ENCODE results near the gene DHRS1.
"Not testable (repeated sequence)": the region's sequence is repeated elsewhere in the genome, so short reads cannot be mapped to it uniquely, and the experiment has no call there.

DHRS1 gene

DNA sequence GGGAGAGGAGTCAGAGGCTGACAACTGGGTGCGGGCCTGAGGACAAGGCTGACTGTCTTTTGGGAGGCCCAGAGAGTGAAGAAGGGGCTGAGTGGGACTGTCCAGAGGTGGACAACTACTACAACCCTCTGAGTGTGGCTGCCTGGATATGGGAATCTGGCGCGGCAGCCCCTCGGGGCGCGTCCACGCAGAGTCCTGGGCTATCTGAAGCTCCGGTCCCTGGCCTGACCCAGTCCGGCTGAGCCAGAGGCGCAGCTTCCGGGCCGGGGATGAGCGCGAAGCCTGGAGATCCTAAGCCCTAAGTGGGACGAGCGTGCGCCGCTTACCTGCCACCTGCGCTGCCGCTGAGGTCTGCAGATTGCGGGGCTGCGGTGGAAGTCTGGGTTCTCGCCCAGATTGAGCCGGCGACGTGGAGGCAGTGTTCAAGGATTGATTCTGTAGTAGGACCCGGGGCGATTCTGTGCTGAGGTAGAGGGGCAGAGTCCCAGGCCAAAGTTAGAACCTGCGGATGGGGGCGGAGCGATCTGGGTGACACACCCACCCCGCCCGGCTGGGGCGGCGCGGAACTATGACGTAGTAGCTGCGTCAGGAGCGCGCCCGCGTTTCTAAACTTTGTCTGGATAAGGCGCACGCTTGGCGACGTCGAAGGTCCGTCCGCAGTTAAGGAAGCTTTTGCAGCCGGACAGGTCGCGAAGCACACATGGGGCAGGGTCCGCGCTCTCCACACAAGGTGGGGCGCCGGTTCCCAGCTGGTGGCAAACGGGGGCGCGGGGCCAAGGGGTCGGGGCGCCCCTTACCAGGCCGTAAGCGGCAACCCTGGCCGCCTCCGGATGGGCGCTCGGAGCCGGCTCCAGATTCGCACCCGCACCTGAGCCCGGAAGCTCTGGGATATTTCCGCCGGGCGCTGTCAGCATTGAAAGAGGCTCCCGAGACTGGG is at the start of gene DHRS1, which contains the start of gene NOP9:
Gene DHRS1, minus strand, starts transcription at position 526 of the 937 bp plus-strand sequence. CDS start 674 bp downstream, outside the sequence.
Gene NOP9, plus strand, starts transcription at position 596 of the 937 bp plus-strand sequence. Its CDS starts 105 bp downstream, at position 701.
- DNase-seq, result peak; percentile 71

GRCh38 chr14:24348186-24348585 is 48.6 kb upstream of the DHRS1 start:
- no peak for DNase-seq

GRCh38 chr14:24347134-24347533 is 47.6 kb upstream of the DHRS1 start:
- DNase-seq, result no peak

DNA sequence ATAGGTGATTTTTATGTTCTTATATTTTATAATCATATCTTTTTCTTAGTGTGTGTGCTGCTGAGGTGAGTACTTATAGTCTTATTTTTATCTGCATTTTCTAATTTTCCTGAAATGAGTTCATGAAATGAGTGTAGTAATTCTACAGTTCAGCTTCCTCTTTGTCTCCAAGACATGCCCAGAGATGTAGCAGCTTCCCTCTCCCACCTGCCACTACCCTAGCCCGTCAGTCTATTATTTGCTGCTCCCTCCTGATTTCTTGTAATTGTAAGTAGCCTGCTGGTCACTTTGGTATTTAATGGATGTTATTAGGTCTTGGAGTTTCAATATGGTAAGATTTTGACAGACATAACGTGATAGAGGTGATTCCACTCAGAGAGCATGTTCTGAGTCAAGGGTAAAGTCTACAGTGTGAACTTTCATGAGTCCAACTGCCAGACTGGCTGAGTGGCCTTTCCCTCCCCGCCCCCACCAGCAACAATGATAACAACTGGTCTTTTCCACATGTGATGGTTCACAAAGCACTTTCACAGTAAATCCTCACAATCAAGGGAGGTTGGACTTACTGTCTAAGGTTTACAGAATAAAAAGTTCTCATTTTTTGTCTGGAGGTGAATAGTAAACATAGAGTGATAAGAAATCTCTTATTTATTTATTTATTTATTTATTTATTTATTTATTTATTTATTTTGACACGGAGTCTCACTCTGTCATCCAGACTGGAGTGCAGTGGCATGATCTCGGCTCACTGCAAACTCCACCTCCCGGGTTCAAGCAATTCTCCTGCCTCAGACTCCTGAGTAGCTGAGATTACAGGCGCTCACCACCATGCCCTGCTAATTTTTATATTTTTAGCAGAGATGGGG is 44.4 kb upstream of the DHRS1 start:
- no peak for DNase-seq

DNA sequence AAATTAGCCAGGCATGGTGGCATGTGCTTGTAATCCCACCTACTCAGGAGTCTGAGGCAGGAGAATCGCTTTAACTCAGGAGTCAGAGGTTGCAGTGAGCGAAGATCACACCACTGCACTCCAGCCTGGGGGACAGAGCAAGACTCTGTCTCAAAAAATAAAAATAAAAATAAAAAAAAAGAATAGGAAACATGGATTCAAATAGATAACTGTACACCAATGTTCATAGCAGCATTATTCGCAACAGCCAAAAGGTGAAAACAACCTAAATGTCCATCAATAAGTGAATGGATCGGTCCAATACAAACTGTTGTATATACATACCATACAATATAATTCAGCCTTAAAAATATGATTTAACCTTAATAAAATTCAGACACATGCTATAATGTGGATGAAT is 43.3 kb upstream of the DHRS1 start:
- DNase-seq, result no peak

DNA sequence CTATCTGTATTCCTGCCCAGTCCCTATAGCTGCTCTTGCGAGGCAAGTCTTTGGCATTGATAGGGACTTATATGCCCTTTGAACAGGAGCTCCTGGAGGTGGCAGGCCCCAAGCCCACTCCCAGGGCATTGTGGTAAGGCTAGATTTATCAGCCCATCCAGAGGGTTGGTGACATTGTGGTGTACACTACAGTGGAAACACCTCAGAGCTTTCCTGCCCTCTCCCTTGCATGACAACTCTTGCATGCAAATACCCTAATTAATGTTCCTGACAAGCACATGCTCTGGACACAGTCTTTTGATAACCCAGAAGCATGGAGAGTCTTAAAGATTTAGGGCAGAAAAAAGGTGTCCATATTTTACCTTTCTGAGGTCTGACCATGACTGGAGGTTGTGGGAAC is 41.0 kb upstream of the DHRS1 start:
- DNase-seq, result no peak

- no peak for DNase-seq
These were observed 39.9 kb upstream of the DHRS1 start, which contains the start of gene RIPK3 for GRCh38 chr14:24339284-24340151. Gene RIPK3, minus strand, starts transcription at chr14:24339991. Its CDS starts 165 bp downstream, at chr14:24339826.

GRCh38 chr14:24338843-24339242 is 39.3 kb upstream of the DHRS1 start:
- DNase-seq, result no peak

DNA sequence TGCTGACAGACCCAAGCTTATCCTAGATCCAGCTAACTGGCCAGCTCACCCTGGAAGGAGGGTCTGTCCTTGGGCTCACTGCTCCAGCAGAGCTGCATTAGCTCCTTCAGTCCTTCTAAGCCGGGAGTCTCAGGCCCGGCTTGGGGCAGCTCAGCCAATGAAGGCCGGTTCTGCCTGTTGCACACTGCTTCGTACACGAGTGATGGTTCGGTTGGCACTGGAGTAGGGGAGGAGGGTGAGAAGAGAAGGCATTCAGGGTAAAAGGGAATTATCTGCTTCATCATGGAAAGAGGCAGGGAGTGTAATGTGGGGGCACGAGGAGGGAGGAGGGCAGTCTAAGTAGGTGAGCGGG is 38.2 kb upstream of the DHRS1 start:
- DNase-seq, result no peak

GRCh38 chr14:24337144-24337823 is 37.7 kb upstream of the DHRS1 start:
- DNase-seq, result no peak

GRCh38 chr14:24335461-24336171 is 36.0 kb upstream of the DHRS1 start:
- no peak for DNase-seq

DNA sequence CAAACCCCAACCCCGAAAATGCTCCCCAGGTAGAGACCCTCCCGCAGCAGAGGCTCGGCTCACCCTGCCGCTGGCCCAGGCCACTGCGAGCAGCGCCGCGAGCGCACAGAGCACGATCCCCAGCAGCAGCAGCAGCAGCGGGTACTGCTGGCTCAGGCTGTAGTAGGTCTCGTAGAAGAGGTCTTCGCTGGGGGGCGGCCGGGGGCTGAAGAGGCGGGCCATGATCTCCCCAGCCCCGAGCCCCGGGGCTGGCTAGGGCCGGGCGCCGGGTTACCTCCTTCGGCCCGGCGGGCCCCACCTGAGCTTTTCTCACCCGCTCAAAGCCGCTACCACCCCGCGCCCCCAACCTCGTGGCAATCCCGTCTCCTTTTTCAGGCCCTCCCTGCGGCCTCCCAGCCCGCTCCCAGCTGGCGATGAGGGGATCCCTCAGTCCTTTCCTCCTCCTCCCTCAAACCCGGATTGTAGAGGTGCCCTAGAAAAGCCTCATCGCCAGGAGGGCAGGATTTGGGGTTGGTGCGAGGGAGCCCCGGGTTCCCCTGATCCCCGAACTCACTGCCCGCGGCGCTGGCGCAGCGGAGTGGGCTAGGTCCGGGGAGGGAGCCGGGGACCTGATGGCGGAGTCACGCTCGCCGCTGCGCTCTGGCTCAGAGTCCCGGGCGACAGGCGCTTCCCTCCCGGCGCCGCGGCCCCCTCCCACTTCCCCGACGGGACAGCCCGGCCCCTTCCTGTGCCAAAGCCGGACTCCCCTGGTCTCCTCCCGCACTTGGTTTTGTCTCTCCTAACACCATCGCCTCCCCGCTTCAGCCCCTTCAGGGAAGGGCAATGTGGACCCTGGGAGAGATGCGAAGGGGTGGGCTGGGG is 35.1 kb upstream of the DHRS1 start, which contains the start of gene ADCY4:
Gene ADCY4, minus strand, starts transcription at position 641 of the 861 bp plus-strand sequence. Its CDS starts 419 bp downstream, at position 222.
- DNase-seq, result no peak

DNA sequence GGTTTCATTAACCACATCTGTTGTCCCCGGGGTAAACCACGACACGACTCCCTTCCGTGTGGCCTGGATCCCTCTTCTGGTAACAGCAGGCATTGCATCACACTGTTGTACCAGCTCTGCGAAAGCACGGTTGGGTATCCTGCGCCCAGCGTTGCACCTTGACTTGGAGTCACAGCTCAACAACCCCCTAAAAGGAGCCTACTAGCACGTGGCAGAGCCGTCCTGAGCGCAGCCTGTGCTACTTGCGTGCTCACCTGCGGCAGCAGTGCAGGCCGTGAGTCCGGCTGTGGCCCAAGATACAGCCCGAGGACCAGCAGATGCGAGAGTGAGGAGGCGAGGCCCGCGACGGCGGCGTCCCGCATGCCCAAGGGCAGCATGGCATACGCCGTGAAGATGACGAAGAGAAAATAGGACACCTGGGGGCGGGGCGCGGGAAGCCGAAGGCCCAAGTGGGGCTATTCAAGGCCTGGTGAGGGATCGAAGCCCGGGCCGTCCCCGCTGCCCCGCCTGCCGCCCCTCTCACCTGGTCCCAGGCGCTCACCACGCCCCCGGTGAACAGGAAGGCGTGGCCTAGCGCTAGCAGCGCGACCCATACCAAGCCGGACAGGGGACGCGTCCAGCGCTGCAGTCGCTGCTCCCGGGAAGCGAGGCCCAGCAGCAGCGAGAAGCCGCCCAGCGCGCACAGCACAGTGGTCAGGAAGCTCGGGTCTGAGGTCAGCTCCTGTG is 32.9 kb upstream of the DHRS1 start:
- DNase-seq, result peak; percentile 76

- no peak for DNase-seq
These were observed 32.2 kb upstream of the DHRS1 start for GRCh38 chr14:24331731-24332267.

- no peak for DNase-seq
These were observed 31.5 kb upstream of the DHRS1 start for GRCh38 chr14:24330973-24331674.

GRCh38 chr14:24329736-24330135 is 30.2 kb upstream of the DHRS1 start:
- DNase-seq, result no peak

DNA sequence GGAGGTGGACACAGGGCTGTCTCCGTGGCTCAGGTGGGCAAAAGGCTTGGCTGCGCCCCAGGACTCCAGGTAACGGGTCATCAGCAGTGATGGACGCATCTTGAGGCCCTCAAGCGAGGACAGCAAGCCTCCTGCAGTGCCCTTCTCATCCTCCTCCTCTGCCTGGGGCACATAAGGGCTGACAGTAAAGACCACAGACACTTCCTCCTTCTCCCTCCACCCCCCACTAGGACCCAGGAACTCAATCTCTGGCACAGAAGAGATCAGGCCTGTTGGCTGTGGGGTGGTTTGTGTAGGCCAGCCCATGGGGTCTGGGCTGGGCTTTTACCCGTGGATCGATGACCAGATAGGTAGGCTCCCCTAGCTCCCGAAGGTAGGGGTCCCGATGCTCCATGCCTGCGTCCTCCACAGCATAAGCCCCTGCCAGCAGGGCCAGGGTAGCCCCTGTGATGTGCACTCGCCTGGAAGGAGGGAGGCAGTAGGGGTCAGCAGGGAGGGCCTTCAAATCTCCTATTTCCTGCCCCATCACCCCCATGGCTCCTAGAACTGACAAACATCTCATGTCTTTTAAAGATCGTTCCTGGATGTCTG is 29.6 kb upstream of the DHRS1 start:
- no peak for DNase-seq

DNA sequence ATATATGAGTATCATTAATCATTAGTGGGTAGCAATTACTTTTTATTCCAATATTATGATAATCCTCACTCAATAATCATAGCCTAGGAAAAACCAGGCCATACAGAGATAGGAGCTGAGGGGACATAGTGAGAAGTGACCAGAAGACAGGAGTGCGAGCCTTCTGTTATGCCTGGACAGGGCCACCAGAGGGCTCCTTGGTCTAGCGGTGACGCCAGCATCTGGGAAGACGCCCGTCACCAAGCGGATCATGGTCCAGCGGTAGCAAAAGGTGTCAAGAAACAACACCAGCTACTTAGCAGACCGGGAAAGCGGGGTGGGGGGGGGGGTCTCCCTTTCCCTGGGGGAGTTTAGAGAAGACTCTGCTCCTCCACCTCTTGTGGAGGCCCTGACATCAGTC is 28.3 kb upstream of the DHRS1 start:
- DNase-seq, result not testable (repeated sequence)

Data from NCI-H748 treated with DMSO at 0.1 percent for 48 hours (cell line).